Activated CD8-positive, alpha-beta memory T cell treated with anti-CD3 and anti-CD28 coated beads, Interleukin-2, amount 50 U/mL, for 48 hours (primary cell): Measurements from ENCODE around the gene ADAMTS2.

Source experiments
- DNase-seq: peaks from one replicate; pipeline ENCODE4 v3.0.0-alpha.2; 2020

Gene ADAMTS2

GRCh38 chr5:179345433-179346321 is at the start of gene ADAMTS2:
ADAMTS2 (minus strand) TSS chr5:179345461; CDS start chr5:179345328, 133 bp downstream.
- no peak for DNase-seq

GRCh38 chr5:179393078-179393477 is 47.8 kb upstream of the ADAMTS2 start:
- no peak for DNase-seq

- DNase-seq = no peak
Measured at GRCh38 chr5:179387151-179388110, 42.2 kb upstream of the ADAMTS2 start.

GRCh38 chr5:179385914-179386313 is 40.7 kb upstream of the ADAMTS2 start:
- no peak for DNase-seq

- no peak for DNase-seq
Measured at GRCh38 chr5:179382486-179382885, 37.2 kb upstream of the ADAMTS2 start.

GRCh38 chr5:179381691-179382090 is 36.4 kb upstream of the ADAMTS2 start:
- DNase-seq = no peak

GRCh38 chr5:179380211-179381035 is 35.2 kb upstream of the ADAMTS2 start:
- no peak for DNase-seq

- no peak for DNase-seq
Measured at GRCh38 chr5:179379321-179379890, 34.1 kb upstream of the ADAMTS2 start.

- no peak for DNase-seq
Measured at GRCh38 chr5:179378441-179379271, 33.4 kb upstream of the ADAMTS2 start.

GRCh38 chr5:179378116-179378440 is 32.8 kb upstream of the ADAMTS2 start:
- DNase-seq = no peak

GRCh38 chr5:179377421-179378115 is 32.3 kb upstream of the ADAMTS2 start:
- no peak for DNase-seq

- no peak for DNase-seq
Measured at GRCh38 chr5:179376701-179377420, 31.6 kb upstream of the ADAMTS2 start.

- DNase-seq = no peak
Measured at GRCh38 chr5:179375831-179376365, 30.6 kb upstream of the ADAMTS2 start.

GRCh38 chr5:179375236-179375685 is 30.0 kb upstream of the ADAMTS2 start:
- no peak for DNase-seq

GRCh38 chr5:179374506-179375235 is 29.4 kb upstream of the ADAMTS2 start:
- no peak for DNase-seq

GRCh38 chr5:179373961-179374505 is 28.8 kb upstream of the ADAMTS2 start:
- DNase-seq = no peak

- no peak for DNase-seq
Measured at GRCh38 chr5:179373101-179373934, 28.1 kb upstream of the ADAMTS2 start.
